ENCODE results near the gene CCSAP. TPM values are rescaled to one million over a fixed set of nuclear protein-coding genes. Genes with fewer than 3 reads are reported as not detected.

Gene CCSAP
- total RNA-seq, 4 donors from 2014 or later, result 5.1 to 6.7 (median 6.2) TPM

GRCh38 chr1:229374485-229374884, 31.6 kb upstream of the CCSAP start:
- TF ChIP-seq EP300 (IDR thresholded peaks at IDR 0.05) (no peak), POLR2A (IDR thresholded peaks at IDR 0.05) (no peak), POLR2AphosphoS5 (IDR thresholded peaks at IDR 0.05) (no peak), CTCF (IDR thresholded peaks at IDR 0.05) (no peak)
- WGBS, 2 donors (ENCODE audit: low coverage in 1 of 2), result 83 to 89% methylated on average over 4 to 7 of the region's 8 CpGs

GRCh38 chr1:229373395-229373794, 30.5 kb upstream of the CCSAP start:
- no peaks in the 10 kb centered on the region for H3K4me1 ChIP-seq
- TF ChIP-seq POLR2A (IDR thresholded peaks at IDR 0.05) (no peak), CTCF (IDR thresholded peaks at IDR 0.05) (no peak), EP300 (IDR thresholded peaks at IDR 0.05) (no peak), POLR2AphosphoS5 (IDR thresholded peaks at IDR 0.05) (no peak)
- no peaks in the 10 kb centered on the region for H3K9me3 ChIP-seq
- 77 to 90% methylated on average over 4 of the region's 6 CpGs for WGBS, 2 donors (ENCODE audit: low coverage in 1 of 2)
- H3K27ac ChIP-seq, result no peak overlapping the region
- H3K36me3 ChIP-seq, result no peaks in the 10 kb centered on the region
- peaks cover 28% of the 10 kb centered on the region for H3K27me3 ChIP-seq
- no peak overlapping the region for H3K4me3 ChIP-seq
- no peak for ATAC-seq

More at GRCh38 chr1:229374485-229374884, 31.6 kb upstream of the CCSAP start:
- H3K9me3 ChIP-seq, result no peaks in the 10 kb centered on the region
- H3K36me3 ChIP-seq, result no peaks in the 10 kb centered on the region
- ATAC-seq, result no peak
- no peaks in the 10 kb centered on the region for H3K4me1 ChIP-seq
- no peak overlapping the region for H3K4me3 ChIP-seq
- H3K27me3 ChIP-seq, result peaks cover 28% of the 10 kb centered on the region
- no peak overlapping the region for H3K27ac ChIP-seq

- Histone ChIP-seq H3K4me1 (no peaks in the 10 kb centered on the region), H3K27me3 (peaks cover 30% of the 10 kb centered on the region), H3K9me3 (no peaks in the 10 kb centered on the region), H3K27ac (no peak overlapping the region), H3K4me3 (no peak overlapping the region), H3K36me3 (no peaks in the 10 kb centered on the region)
- ATAC-seq, result no peak
- TF ChIP-seq EP300 (IDR thresholded peaks at IDR 0.05), result no peak
Observed at GRCh38 chr1:229372251-229372650, 29.4 kb upstream of the CCSAP start.

- no peaks in the 10 kb centered on the region for H3K9me3 ChIP-seq
- no peak overlapping the region for H3K4me3 ChIP-seq
- ATAC-seq, result no peak
- peaks cover 37% of the 10 kb centered on the region for H3K27me3 ChIP-seq
- H3K36me3 ChIP-seq, result no peaks in the 10 kb centered on the region
- no peak overlapping the region for H3K27ac ChIP-seq
- no peak for TF ChIP-seq POLR2A (IDR thresholded peaks at IDR 0.05)
- no peak for TF ChIP-seq CTCF (IDR thresholded peaks at IDR 0.05)
- no peak for TF ChIP-seq EP300 (IDR thresholded peaks at IDR 0.05)
- TF ChIP-seq POLR2AphosphoS5 (IDR thresholded peaks at IDR 0.05), result no peak
- no peaks in the 10 kb centered on the region for H3K4me1 ChIP-seq
- WGBS, 2 donors (ENCODE audit: low coverage in 1 of 2), result 55 to 71% methylated on average over 4 of the region's 6 CpGs
Observed at GRCh38 chr1:229371624-229372023, 28.8 kb upstream of the CCSAP start.

GRCh38 chr1:229370601-229371021, 27.8 kb upstream of the CCSAP start:
- Histone ChIP-seq H3K4me1 (no peaks in the 10 kb centered on the region), H3K36me3 (no peaks in the 10 kb centered on the region), H3K27ac (no peak overlapping the region), H3K4me3 (no peak overlapping the region), H3K27me3 (peaks cover 39% of the 10 kb centered on the region), H3K9me3 (no peaks in the 10 kb centered on the region)
- ATAC-seq, result no peak
- TF ChIP-seq POLR2AphosphoS5 (IDR thresholded peaks at IDR 0.05), result no peak
- no peak for TF ChIP-seq CTCF (IDR thresholded peaks at IDR 0.05)
- no peak for TF ChIP-seq POLR2A (IDR thresholded peaks at IDR 0.05)
- no peak for TF ChIP-seq EP300 (IDR thresholded peaks at IDR 0.05)
- WGBS, 2 donors (ENCODE audit: low coverage in 1 of 2), result 33 to 49% methylated on average over 1 to 5 of the region's 7 CpGs
